GM12891 (cell line): Measurements from ENCODE around the gene HCN3.

Source experiments
- PAX5 ChIP-seq: IDR thresholded peaks from 2 replicates; pipeline ENCODE4 v1.6.1; 2011; ENCODE audit warnings: low read length, moderate library complexity, mild to moderate bottlenecking; ENCODE audit not compliant: insufficient read depth, severe bottlenecking
- POLR2A ChIP-seq: IDR thresholded peaks from 2 replicates; pipeline ENCODE4 v1.6.1; 2011; ENCODE audit warnings: low read depth, low read length, control low read depth
- POLR2AphosphoS5 ChIP-seq: IDR thresholded peaks from 2 replicates; pipeline ENCODE4 v1.6.1; 2011; ENCODE audit warnings: low read depth, low read length, control low read depth
- TAF1 ChIP-seq: IDR thresholded peaks from 2 replicates; pipeline ENCODE4 v1.6.1; 2011; ENCODE audit warnings: low read depth, low read length, control low read depth

GRCh38 chr1:155286544-155286943 is 9.3 kb downstream of the HCN3 start:
- no peak for TF ChIP-seq POLR2AphosphoS5
- TF ChIP-seq POLR2A = no peak
- TF ChIP-seq TAF1 = no peak
- TF ChIP-seq PAX5 = no peak
